22Rv1 (cell line): ENCODE measurements around the gene TEK.

ENCODE experiments used
- H3K27ac ChIP-seq: fragments of 450-650 bp; 2 replicates; pipeline ENCODE4 v1.5.1; 2017
- CTCF ChIP-seq: fragments of 450-650 bp; IDR thresholded peaks from 2 replicates; pipeline ENCODE4 v1.5.1; 2017; ENCODE audit warnings: mild to moderate bottlenecking
- ZFX ChIP-seq: fragments of 450-650 bp; IDR thresholded peaks from 2 replicates; pipeline ENCODE4 v1.6.1; 2017; ENCODE audit warnings: antibody characterized with exemption, borderline replicate concordance

TEK gene

DNA sequence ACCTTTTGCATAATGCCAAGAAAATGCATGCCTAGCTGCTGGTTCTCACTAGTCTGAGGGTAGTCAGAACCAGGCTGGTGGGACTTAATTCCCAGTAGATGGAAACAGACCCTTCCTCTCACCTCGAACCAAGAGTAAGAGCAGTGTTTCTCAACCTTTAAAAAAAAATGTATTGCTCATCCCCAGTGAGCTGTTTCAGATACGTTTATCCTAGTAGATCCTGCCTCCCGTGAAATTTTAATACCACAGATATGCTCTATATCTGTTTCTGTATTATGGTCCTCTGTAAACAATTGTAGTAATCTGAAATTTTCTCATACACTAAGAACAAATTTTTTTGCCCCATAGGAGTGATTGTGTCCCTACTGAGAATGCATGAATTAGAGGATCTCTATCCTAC, 86.2 kb downstream of the TEK start:
- H3K27ac ChIP-seq, result no peak overlapping the region
- no peak for TF ChIP-seq CTCF
- TF ChIP-seq ZFX, result no peak

DNA sequence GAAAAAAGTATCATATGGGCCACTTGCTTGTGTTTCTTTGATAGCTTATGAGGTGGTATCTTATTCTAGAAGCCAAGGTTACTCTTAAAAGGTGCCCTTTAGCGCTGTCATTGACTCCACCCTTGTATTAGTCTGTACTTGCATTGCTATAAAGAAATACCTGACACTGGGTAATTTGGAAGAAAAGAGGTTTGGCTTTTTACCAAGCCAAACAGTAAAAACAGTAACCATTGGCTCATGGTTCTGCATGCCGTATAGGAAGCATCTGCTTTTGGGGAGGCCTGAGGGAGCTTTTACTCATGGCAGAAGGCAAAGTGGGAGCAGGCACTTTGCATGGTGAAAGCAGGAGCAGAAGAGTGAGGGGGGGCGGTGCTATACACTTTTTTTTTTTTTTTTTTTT, 87.4 kb downstream of the TEK start:
- TF ChIP-seq ZFX (no peak), CTCF (no peak)

GRCh38 chr9:27198190-27198589, 89.2 kb downstream of the TEK start:
- TF ChIP-seq CTCF (no peak), ZFX (no peak)
- H3K27ac ChIP-seq, result no peak overlapping the region

More for the DNA sequence above, 87.4 kb downstream of the TEK start:
- H3K27ac ChIP-seq, result no peak overlapping the region

DNA sequence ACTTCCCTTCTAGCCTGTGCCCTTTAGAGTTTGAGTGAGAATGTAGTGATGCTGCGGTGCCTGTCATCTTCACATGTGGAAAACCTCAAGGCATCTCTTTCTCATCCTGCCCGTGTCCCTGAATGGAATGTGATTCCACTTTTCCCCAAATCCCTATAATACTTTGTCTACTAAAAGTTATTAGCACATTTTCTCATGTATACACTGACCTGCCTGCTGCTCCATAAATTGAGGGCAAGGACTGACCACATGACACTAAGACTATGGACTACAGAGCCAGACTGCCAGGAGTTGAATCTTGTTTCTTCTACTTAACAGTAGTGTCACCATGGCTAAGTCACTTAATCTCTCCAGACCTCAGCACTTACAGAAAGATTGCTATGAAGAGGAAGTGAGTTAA, 93.0 kb downstream of the TEK start:
- no peak overlapping the region for H3K27ac ChIP-seq
- TF ChIP-seq CTCF (no peak), ZFX (no peak)

DNA sequence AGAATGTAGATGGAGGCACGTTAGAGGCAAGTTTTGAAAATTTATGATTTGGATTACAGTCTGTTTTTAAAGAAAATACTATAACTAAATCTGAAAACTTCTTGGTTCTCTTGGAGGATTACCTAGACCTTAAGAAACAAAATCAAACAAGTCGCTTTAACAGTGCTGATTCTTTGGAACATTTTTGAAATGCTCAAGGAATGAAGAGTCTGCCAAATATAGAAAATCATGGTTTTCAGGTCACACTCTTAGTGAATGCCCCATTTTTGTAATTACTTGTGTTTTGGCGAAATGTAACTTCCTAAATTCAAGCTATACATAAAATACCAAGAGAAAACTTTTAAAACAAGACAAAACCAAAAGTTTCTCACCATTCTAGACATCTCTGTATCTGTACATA, 94.8 kb downstream of the TEK start:
- TF ChIP-seq CTCF, result no peak
- no peak for TF ChIP-seq ZFX
- H3K27ac ChIP-seq, result no peak overlapping the region

DNA sequence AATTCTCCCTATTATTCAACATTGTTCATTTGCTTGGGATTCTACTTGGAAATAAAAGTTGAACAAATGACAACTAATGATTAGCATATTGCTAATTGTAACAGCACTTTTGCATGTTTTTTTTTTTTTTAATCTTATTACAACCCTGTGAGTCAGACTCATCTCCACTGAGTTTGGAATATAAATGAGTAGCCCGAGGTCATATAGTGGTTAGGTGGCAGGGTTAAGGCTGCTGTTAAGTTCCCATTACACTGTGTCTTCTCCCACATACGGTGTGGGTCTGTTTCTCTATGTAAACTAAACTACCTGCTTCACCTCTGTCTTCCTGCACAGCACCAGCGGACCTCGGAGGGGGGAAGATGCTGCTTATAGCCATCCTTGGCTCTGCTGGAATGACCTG, 95.6 kb downstream of the TEK start:
- H3K27ac ChIP-seq, result no peak overlapping the region
- no peak for TF ChIP-seq CTCF
- TF ChIP-seq ZFX, result no peak

DNA sequence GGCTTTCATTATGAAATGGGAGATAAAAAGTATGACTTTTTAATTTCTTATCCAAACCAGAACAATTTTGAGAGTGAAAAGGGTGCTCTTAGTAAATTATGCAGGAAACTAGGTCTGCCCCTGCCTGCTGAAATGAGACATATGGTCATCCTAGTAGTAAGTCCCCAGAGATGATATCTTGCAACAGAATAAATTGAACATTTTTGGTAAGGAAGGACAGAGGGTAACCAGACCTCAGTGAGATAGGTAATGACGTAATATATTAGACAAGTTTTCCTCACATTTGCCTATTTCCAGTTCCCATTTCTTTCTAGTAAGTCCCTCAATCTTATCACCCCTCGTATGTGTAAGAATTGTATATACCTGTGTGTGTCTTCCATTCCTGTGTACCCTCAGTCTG, 96.2 kb downstream of the TEK start:
- TF ChIP-seq CTCF, result no peak
- TF ChIP-seq ZFX, result no peak
- H3K27ac ChIP-seq, result no peak overlapping the region
